Upper lobe of right lung (tissue), 1 donor: ENCODE results near the gene DOC2A. TPM values are rescaled to one million over a fixed set of nuclear protein-coding genes. Genes with fewer than 3 reads are reported as not detected.

ENCODE experiments used
- ATAC-seq: fragments of 200-7000 bp; cut with Tn5 transposase; one replicate; pipeline ENCODE4 v1.9.1; 2020; ENCODE audit warnings: mild to moderate bottlenecking, moderate library complexity
- DNase-seq: peaks from one replicate; pipeline ENCODE4 v3.0.0-alpha.2; 2020
- H3K27ac ChIP-seq: fragments of 200-600 bp; one replicate; pipeline ENCODE4 v1.8.0; 2022
- H3K27me3 ChIP-seq: fragments of 200-600 bp; one replicate; pipeline ENCODE4 v1.8.0; 2022; ENCODE audit warnings: mild to moderate bottlenecking
- H3K36me3 ChIP-seq: fragments of 200-600 bp; one replicate; pipeline ENCODE4 v1.8.0; 2022
- H3K4me1 ChIP-seq: fragments of 200-600 bp; one replicate; pipeline ENCODE4 v1.8.0; 2022
- H3K4me3 ChIP-seq: fragments of 200-600 bp; one replicate; pipeline ENCODE4 v1.8.0; 2022; ENCODE audit warnings: mild to moderate bottlenecking
- H3K9me3 ChIP-seq: fragments of 200-600 bp; one replicate; pipeline ENCODE4 v1.8.0; 2022
- intact Hi-C: fragments of 100-400 bp; cut with DNase I; formaldehyde crosslinking; loops from one replicate; pipeline ENCODE4 v1.11.0; 2022
- total RNA-seq: library from RNA; stranded (reverse); fragmentation: NEBNext Ultra II Directional; extraction: Animal tissue kit (Norgen Biotek cat#: 25700); gene quantifications from one replicate; pipeline ENCODE4 v1.2.1, GENCODE V29; 2021
- TF ChIP-seq, protein P1 (sequence below): fragments of 200-600 bp; IDR thresholded peaks from one replicate; pipeline ENCODE4 v1.8.0; 2022; ENCODE audit warnings: antibody characterized with exemption
- donor health status: DM: no; HTN: yes; CAD: no; lungs with severe emphysema.

Gene DOC2A
- total RNA-seq, 1 donor from 2014 or later: 2.6 TPM

DNA sequence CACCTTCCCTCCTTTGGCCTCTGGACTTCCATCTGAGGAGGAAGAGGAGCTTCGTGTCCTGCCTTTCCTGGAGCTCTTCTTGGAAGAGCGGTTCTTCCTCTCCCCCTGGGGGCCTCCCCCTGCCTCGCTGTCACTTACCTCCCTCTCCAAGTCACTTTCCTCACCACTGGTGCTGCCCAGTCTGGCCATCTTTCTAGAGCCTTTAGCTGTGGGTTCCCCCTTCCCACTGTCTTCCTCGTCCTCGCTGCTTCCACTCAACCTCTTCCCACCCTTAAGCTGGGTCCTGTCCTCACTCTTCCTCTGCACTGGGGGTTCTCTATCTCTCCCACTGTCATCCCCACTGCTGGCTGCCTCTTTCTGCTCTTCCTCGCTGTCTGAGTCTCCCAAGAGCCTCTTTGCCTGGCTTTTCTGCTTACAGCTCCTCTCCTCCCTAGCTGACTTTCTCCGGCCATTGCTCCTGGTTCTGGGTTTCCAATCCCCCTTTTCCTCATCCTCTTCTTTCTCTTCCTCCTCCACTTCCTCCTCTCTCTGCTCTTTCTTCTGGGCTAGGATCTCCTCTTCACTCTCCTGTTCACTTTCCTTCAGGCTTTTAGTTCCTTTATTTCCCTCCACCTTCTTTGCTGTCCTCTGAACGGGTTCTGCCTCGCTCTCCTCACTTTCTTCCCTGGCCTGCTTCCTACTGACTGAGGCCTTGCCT, 16.8 kb downstream of the DOC2A start:
- H3K4me3 ChIP-seq: peak overlapping the region; percentile 98
- peak overlapping the region; percentile 97 for H3K27ac ChIP-seq
- intact Hi-C loops: loop anchor here (10.0 kb wide), 1 partner anchor 69 kb away; the partner anchor contains the start of gene KCTD13
- no peak for ATAC-seq
- H3K9me3 ChIP-seq: no peaks in the 10 kb centered on the region
- no peak for DNase-seq
- TF ChIP-seq, protein P1, sequence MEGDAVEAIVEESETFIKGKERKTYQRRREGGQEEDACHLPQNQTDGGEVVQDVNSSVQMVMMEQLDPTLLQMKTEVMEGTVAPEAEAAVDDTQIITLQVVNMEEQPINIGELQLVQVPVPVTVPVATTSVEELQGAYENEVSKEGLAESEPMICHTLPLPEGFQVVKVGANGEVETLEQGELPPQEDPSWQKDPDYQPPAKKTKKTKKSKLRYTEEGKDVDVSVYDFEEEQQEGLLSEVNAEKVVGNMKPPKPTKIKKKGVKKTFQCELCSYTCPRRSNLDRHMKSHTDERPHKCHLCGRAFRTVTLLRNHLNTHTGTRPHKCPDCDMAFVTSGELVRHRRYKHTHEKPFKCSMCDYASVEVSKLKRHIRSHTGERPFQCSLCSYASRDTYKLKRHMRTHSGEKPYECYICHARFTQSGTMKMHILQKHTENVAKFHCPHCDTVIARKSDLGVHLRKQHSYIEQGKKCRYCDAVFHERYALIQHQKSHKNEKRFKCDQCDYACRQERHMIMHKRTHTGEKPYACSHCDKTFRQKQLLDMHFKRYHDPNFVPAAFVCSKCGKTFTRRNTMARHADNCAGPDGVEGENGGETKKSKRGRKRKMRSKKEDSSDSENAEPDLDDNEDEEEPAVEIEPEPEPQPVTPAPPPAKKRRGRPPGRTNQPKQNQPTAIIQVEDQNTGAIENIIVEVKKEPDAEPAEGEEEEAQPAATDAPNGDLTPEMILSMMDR: no peak
- H3K36me3 ChIP-seq: peaks cover 46% of the 10 kb centered on the region
- peaks cover 23% of the 10 kb centered on the region for H3K4me1 ChIP-seq
- H3K27me3 ChIP-seq: no peaks in the 10 kb centered on the region

GRCh38 chr16:29993191-29993902, 17.5 kb downstream of the DOC2A start:
- peaks cover 47% of the 10 kb centered on the region for H3K36me3 ChIP-seq
- DNase-seq: no peak
- intact Hi-C loops: loop anchor here (10.0 kb wide), 1 partner anchor 69 kb away; the partner anchor contains the start of gene KCTD13

DNA sequence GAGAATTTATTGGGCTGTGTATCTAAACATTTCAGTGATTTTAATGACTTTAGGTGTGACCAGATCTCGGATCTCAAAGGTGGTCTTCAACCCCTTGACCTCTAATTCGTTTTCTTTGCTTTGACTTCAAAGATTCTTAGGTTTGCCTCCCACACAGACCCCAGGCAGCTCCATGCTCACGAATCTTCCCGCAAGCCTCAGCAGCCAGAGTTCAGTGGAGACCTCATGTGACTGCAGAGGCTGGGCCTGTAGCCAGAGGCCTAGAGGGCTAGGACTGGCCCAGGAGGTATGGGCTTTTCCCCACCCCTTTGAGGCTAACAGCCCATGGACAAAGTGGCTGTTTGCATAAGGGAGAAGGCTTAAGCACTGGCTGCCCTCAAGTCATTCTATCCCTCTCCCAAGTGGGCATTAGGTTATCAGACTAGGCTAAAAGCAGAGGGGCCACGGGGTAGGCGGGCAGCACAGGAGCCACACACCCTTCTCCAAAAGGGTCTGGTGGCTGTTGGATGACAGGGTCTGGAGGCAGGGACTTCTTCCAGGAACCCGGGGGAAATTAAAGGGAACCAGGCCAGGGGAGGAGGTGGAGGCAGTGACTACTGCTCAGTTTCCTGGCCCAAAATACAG, 18.4 kb downstream of the DOC2A start:
- Histone ChIP-seq H3K36me3 (peaks cover 52% of the 10 kb centered on the region), H3K9me3 (no peaks in the 10 kb centered on the region), H3K27me3 (no peaks in the 10 kb centered on the region), H3K4me3 (no peak overlapping the region), H3K4me1 (peaks cover 26% of the 10 kb centered on the region), H3K27ac (peak overlapping the region; percentile 13)
- DNase-seq: no peak
- TF ChIP-seq, protein P1: no peak
- no peak for ATAC-seq
- intact Hi-C loops: loop anchor here (10.0 kb wide), 1 partner anchor 68 kb away; the partner anchor contains the start of gene KCTD13

More at GRCh38 chr16:29993191-29993902, 17.5 kb downstream of the DOC2A start:
- no peak for ATAC-seq
- Histone ChIP-seq H3K4me3 (no peak overlapping the region), H3K9me3 (no peaks in the 10 kb centered on the region), H3K4me1 (peaks cover 23% of the 10 kb centered on the region), H3K27me3 (no peaks in the 10 kb centered on the region), H3K27ac (no peak overlapping the region)
- TF ChIP-seq, protein P1: no peak

- Histone ChIP-seq H3K9me3 (no peaks in the 10 kb centered on the region), H3K4me3 (no peak overlapping the region), H3K27ac (peak overlapping the region; percentile 13), H3K27me3 (no peaks in the 10 kb centered on the region), H3K4me1 (peaks cover 21% of the 10 kb centered on the region), H3K36me3 (peaks cover 62% of the 10 kb centered on the region)
- ATAC-seq (no peak), DNase-seq (no peak)
- TF ChIP-seq, protein P1: no peak
- intact Hi-C loops: loop anchor here (10.0 kb wide), 1 partner anchor 67 kb away; the partner anchor contains the start of gene KCTD13
Observed at GRCh38 chr16:29991571-29991904, 19.3 kb downstream of the DOC2A start.

- H3K4me1 ChIP-seq: peaks cover 20% of the 10 kb centered on the region
- H3K27me3 ChIP-seq: no peaks in the 10 kb centered on the region
- no peak overlapping the region for H3K4me3 ChIP-seq
- intact Hi-C loops: loop anchor here (10.0 kb wide), 1 partner anchor 66 kb away; the partner anchor contains the start of gene KCTD13
- ATAC-seq (no peak), DNase-seq (no peak)
- peak overlapping the region; percentile 30 for H3K27ac ChIP-seq
- H3K9me3 ChIP-seq: no peaks in the 10 kb centered on the region
- H3K36me3 ChIP-seq: peaks cover 67% of the 10 kb centered on the region
- TF ChIP-seq, protein P1: no peak
Observed at GRCh38 chr16:29990883-29991570, 19.8 kb downstream of the DOC2A start.
